ENCODE data around the gene HMCN2.
A peak's percentile ranks its signal among the peaks of the same experiment; 100 is the strongest.

HMCN2 gene

GRCh38 chr9:130316430-130316829 lies 50.9 kb downstream of the HMCN2 start:
- no peak for DNase-seq (ENCODE audit: low read depth)
- no peak for TF ChIP-seq CTCF (IDR thresholded peaks at IDR 0.05; ENCODE audit: insufficient read depth, low read depth, low read length, missing control alignments)

GRCh38 chr9:130319300-130319699 lies 53.7 kb downstream of the HMCN2 start:
- no peak overlapping the region for H3K4me3 ChIP-seq (ENCODE audit: low read length)
- DNase-seq (ENCODE audit: low read depth), result no peak
- TF ChIP-seq CTCF (IDR thresholded peaks at IDR 0.05; ENCODE audit: insufficient read depth, low read depth, low read length, missing control alignments), result no peak

More at GRCh38 chr9:130316430-130316829, 50.9 kb downstream of the HMCN2 start:
- no peak overlapping the region for H3K4me3 ChIP-seq (ENCODE audit: low read length)

GRCh38 chr9:130319944-130320712 lies 54.6 kb downstream of the HMCN2 start:
- TF ChIP-seq CTCF (IDR thresholded peaks at IDR 0.05; ENCODE audit: insufficient read depth, low read depth, low read length, missing control alignments), result no peak
- no peak for DNase-seq (ENCODE audit: low read depth)
- H3K4me3 ChIP-seq (ENCODE audit: low read length), result no peak overlapping the region

- DNase-seq (ENCODE audit: low read depth), result peak; percentile 30
- no peak for TF ChIP-seq CTCF (IDR thresholded peaks at IDR 0.05; ENCODE audit: insufficient read depth, low read depth, low read length, missing control alignments)
- no peak overlapping the region for H3K4me3 ChIP-seq (ENCODE audit: low read length)
These were observed 55.3 kb downstream of the HMCN2 start for GRCh38 chr9:130320723-130321481.

GRCh38 chr9:130321539-130321938 lies 56.0 kb downstream of the HMCN2 start:
- TF ChIP-seq CTCF (IDR thresholded peaks at IDR 0.05; ENCODE audit: insufficient read depth, low read depth, low read length, missing control alignments), result no peak
- DNase-seq (ENCODE audit: low read depth), result no peak

GRCh38 chr9:130323051-130323745 lies 57.6 kb downstream of the HMCN2 start:
- DNase-seq (ENCODE audit: low read depth), result no peak
- no peak for TF ChIP-seq CTCF (IDR thresholded peaks at IDR 0.05; ENCODE audit: insufficient read depth, low read depth, low read length, missing control alignments)
- no peak overlapping the region for H3K4me3 ChIP-seq (ENCODE audit: low read length)

More at GRCh38 chr9:130321539-130321938, 56.0 kb downstream of the HMCN2 start:
- H3K4me3 ChIP-seq (ENCODE audit: low read length), result no peak overlapping the region

All from epithelial cell of esophagus (primary cell).